Lung (tissue), 12 donors: ENCODE data around the gene GPAM. TPM values are rescaled to one million over a fixed set of nuclear protein-coding genes. Genes with fewer than 3 reads are reported as not detected.

Experiments
- ATAC-seq: fragments of 200-7000 bp; cut with Tn5 transposase; one replicate; pipeline ENCODE4 v1.9.1; 2020; ENCODE audit warnings: moderate number of reproducible peaks; ENCODE audit not compliant: insufficient read depth, low FRiP score
- DNase-seq, 3 donors: peaks; one replicate each; pipeline ENCODE4 v3.0.0-alpha.2; 2013 to 2017
- H3K27ac ChIP-seq, 2 donors: one replicate each; pipeline ENCODE4 v1.5.1; 2013; ENCODE audit warnings: mild to moderate bottlenecking in 2 of 2, moderate library complexity in 2 of 2, control low read depth in 1 of 2, inconsistent platforms in 1 of 2, low read depth in 1 of 2, low read length in 1 of 2
- H3K27me3 ChIP-seq, 3 donors: one replicate each; pipeline ENCODE4 v1.5.1; 2013; ENCODE audit warnings: low read length in 2 of 3; ENCODE audit not compliant: control insufficient read depth in 3 of 3, insufficient read depth in 3 of 3
- H3K36me3 ChIP-seq, 4 donors: one replicate each; pipeline ENCODE4 v1.5.1; 2013; ENCODE audit warnings: low read length in 4 of 4, mild to moderate bottlenecking in 1 of 4, moderate library complexity in 1 of 4; ENCODE audit not compliant: control insufficient read depth in 4 of 4, insufficient read depth in 4 of 4
- H3K4me1 ChIP-seq, 5 donors: one replicate each; pipeline ENCODE4 v1.5.1; 2013; ENCODE audit warnings: low read length in 5 of 5, mild to moderate bottlenecking in 2 of 5, moderate library complexity in 1 of 5; ENCODE audit not compliant: control insufficient read depth in 5 of 5, insufficient read depth in 5 of 5
- H3K4me3 ChIP-seq: one replicate; pipeline ENCODE4 v1.5.1; 2013; ENCODE audit warnings: mild to moderate bottlenecking, control low read depth, moderate library complexity
- H3K9ac ChIP-seq, 2 donors: one replicate each; pipeline ENCODE4 v1.5.1; 2013; ENCODE audit warnings: low read length in 2 of 2, control low read depth in 1 of 2; ENCODE audit not compliant: insufficient read depth in 1 of 2
- H3K9me3 ChIP-seq, 4 donors: one replicate each; pipeline ENCODE4 v1.5.1; 2013; ENCODE audit warnings: low read length in 3 of 4, mild to moderate bottlenecking in 1 of 4, moderate library complexity in 1 of 4; ENCODE audit not compliant: control insufficient read depth in 4 of 4, insufficient read depth in 3 of 4
- WGBS, 2 donors: extraction: QIAGEN DNeasy Blood & Tissue Kit; methylation state at CpG; one replicate each; pipeline ENCODE4 v1.1.7; 2013; 5-methylcytosine and 5-hydroxymethylcytosine counted together
- polyA plus RNA-seq, 2 donors: library from polyadenylated mRNA; stranded (reverse); fragments of 200-250 nt; gene quantifications; one replicate each; pipeline ENCODE4 v1.2.1, GENCODE V29; 2013
- total RNA-seq, 2 donors: library from RNA; depleted of rRNA in 1 of 2; stranded (reverse); fragments of >200 nt in 1 of 2; gene quantifications; one replicate each; pipeline ENCODE4 v1.2.1, GENCODE V29; 2014 to 2021
- TF ChIP-seq, protein P1 (sequence below): IDR thresholded peaks from 2 replicates; pipeline ENCODE4 v1.5.1; 2012; ENCODE audit warnings: mild to moderate bottlenecking; ENCODE audit errors: control extremely low read depth, extremely low read depth
- donor health status: control.
- donor health status: control.
- donor health status: Bipolar disorder and iron deficiency.
- donor health status: healthy.
- donor health status: DM: yes; HTN: yes; CAD: no.

Gene GPAM
- total and polyA plus RNA-seq, 4 donors = 2.7 to 21.8 (median 8.9) TPM

DNA sequence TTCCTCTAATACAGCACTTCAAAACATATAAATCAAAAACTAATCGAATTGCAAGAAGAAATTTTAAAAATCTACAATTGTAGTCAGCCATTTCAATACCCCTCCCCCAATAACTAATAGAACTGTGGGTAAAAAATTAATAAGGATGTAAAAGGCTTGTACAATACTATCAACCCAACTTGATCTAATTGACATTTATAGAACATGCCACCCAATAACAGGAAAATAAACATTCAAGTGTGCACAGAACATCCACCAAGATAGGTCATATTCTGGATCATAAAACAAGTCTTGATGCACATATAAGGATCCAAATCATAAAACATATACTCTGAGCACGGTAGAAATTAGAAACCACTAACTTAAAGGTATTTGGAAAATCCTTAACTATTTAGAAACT, 4.0 kb upstream of the GPAM start:
- Histone ChIP-seq H3K27ac (no peak overlapping the region), H3K9ac (no peak overlapping the region), H3K4me1 (peaks cover 0 to 13% (median 3%) of the 10 kb centered on the region in 5 donors), H3K27me3 (no peaks in the 10 kb centered on the region), H3K9me3 (no peaks in the 10 kb centered on the region), H3K36me3 (no peaks in the 10 kb centered on the region), H3K4me3 (no peak overlapping the region)
- 76 to 78% methylated on average over 2 of the region's 2 CpGs for WGBS, 2 donors
- ATAC-seq (no peak), DNase-seq (no peak)
- TF ChIP-seq, protein P1, sequence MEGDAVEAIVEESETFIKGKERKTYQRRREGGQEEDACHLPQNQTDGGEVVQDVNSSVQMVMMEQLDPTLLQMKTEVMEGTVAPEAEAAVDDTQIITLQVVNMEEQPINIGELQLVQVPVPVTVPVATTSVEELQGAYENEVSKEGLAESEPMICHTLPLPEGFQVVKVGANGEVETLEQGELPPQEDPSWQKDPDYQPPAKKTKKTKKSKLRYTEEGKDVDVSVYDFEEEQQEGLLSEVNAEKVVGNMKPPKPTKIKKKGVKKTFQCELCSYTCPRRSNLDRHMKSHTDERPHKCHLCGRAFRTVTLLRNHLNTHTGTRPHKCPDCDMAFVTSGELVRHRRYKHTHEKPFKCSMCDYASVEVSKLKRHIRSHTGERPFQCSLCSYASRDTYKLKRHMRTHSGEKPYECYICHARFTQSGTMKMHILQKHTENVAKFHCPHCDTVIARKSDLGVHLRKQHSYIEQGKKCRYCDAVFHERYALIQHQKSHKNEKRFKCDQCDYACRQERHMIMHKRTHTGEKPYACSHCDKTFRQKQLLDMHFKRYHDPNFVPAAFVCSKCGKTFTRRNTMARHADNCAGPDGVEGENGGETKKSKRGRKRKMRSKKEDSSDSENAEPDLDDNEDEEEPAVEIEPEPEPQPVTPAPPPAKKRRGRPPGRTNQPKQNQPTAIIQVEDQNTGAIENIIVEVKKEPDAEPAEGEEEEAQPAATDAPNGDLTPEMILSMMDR = no peak

DNA sequence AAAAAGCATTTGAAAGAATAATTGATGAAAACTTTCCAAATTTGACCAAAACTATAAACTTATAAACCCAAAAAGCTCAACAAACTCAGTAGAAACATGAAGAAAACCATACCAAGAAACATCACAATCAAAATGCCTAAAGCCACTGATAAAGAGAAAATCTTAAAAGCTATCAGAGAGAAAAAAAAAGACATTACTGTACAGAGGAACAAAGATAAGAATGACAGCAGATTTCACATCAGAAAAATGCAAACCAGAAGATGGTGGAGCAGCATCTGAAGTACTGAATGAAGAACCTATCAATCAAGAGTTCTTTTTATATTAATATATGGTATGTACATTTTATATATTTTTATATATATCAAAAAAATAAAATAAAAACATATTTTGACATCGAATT, 2.4 kb upstream of the GPAM start:
- ATAC-seq (no peak), DNase-seq (no peak)
- Histone ChIP-seq H3K4me3 (no peak overlapping the region), H3K9ac (no peak overlapping the region), H3K4me1 (peaks cover 0 to 16% (median 3%) of the 10 kb centered on the region in 5 donors), H3K27me3 (no peaks in the 10 kb centered on the region), H3K27ac (no peak overlapping the region), H3K36me3 (peaks cover 0 to 3% (median 0%) of the 10 kb centered on the region in 4 donors), H3K9me3 (no peaks in the 10 kb centered on the region)
- TF ChIP-seq, protein P1 = no peak
- 96 to 98% methylated on average over 1 of the region's 1 CpG for WGBS, 2 donors

- H3K9ac ChIP-seq = peak overlapping the region; percentile 92 to 96
- peaks cover 0 to 16% (median 2%) of the 10 kb centered on the region in 5 donors for H3K4me1 ChIP-seq
- H3K27ac ChIP-seq = no peak overlapping the region
- no peak overlapping the region for H3K4me3 ChIP-seq
- ATAC-seq = no peak
- H3K9me3 ChIP-seq = no peaks in the 10 kb centered on the region
- peaks cover 0 to 15% (median 0%) of the 10 kb centered on the region in 4 donors for H3K36me3 ChIP-seq
- TF ChIP-seq, protein P1 = no peak
- 24 to 29% methylated on average over 2 of the region's 2 CpGs for WGBS, 2 donors
- no peaks in the 10 kb centered on the region for H3K27me3 ChIP-seq
- peak in 1 of 3 donors; percentile 15 for DNase-seq
Measured at GRCh38 chr10:112184379-112184778, 814 bp upstream of the GPAM start.

DNA sequence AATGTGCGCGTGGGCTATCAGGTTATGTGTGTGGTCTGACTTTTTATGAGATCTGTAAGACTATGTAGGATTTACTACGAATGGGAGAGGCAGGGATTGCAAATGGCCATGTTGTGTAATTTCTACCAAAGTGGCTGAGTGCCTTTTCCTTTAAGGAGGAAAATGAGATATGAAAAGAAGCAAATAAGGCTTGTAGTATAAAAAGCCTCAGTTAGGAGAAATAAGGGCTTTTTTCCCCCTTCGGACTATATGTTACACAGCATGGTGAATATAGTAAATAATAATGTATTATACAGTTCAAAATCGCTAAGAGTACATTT, 447 bp upstream of the GPAM start:
- 9 to 10% methylated on average over 5 of the region's 5 CpGs for WGBS, 2 donors
- Histone ChIP-seq H3K9me3 (no peaks in the 10 kb centered on the region), H3K36me3 (peaks cover 0 to 18% (median 0%) of the 10 kb centered on the region in 4 donors), H3K4me3 (peak overlapping the region; percentile 95), H3K4me1 (peaks cover 0 to 16% (median 2%) of the 10 kb centered on the region in 5 donors), H3K9ac (peak overlapping the region; percentile 92 to 96), H3K27me3 (no peaks in the 10 kb centered on the region), H3K27ac (peak overlapping the region; percentile 63 to 83)
- no peak for DNase-seq
- ATAC-seq = no peak
- TF ChIP-seq, protein P1 = no peak
